ENCODE data around the gene CRTAP.
"Not testable (repeated sequence)": the region's sequence is repeated elsewhere in the genome, so short reads cannot be mapped to it uniquely, and the experiment has no call there.

Gene CRTAP

GRCh38 chr3:33145221-33145900 is 31.5 kb downstream of the CRTAP start:
- DNase-seq: no peak

DNA sequence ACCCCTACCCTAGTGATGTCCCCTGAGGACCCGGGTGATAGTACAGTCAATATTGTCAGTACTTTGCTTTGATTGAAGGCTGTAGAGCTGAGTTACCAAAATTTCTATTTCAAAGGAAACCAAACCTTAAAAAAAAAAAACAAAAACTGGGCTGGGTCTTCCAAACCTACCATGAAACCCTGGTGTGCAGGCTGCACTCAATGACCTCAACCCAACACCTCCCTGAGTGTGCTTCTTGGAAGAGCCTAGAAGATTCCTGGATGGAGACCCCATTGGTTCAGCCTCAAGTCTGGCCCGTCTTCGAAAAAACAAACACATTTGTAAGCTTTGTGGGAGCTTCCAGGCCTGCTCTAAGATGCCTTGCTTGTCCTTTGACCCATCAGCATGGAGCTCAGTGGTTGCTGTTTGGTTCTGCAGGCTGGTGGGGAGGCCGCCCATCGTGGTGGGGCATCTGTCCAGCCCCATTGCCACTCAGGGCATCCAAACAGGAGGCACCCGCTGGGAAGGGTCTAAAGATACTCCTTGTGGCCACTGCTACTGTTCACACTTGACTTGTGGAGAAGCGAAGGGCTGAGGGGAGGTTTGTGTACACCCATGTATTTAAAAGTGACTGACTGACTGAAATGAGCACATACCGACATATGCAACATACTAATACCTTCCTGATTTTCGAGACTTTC is 32.2 kb downstream of the CRTAP start:
- peak; percentile 38 for DNase-seq

DNA sequence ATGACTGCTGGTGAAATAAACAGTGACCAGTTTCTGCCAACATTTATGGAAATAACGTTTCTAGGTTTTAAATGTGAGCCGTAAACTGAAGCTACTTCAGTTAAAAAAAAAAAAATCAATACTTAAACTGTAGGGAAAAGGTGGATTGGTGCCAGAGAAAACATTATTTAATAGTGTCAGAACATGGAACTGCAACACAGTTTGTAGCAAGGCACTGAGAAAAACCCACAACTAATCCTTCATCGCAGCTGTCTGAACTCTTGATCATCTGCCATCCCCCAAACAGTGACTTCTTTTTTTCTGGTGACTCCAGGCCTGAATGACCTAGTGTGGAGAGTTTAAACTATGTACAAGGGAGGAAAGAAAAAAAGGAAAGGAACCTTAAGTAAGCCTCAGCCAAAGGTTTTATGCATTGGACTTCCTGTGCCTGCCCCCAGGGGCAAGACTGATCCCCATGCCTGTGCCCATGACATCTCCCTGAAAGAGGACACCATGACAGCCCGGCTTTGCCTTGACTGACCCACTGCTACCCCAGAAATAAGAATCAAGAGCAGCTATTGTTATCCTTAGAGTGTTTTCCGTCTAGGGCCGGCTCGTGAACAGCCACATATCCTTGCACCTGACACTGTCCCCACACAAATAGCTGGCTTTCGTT is 33.1 kb downstream of the CRTAP start:
- DNase-seq: peak; percentile 77

- peak; percentile 50 for DNase-seq
Measured at GRCh38 chr3:33149342-33149741, 35.5 kb downstream of the CRTAP start.

DNA sequence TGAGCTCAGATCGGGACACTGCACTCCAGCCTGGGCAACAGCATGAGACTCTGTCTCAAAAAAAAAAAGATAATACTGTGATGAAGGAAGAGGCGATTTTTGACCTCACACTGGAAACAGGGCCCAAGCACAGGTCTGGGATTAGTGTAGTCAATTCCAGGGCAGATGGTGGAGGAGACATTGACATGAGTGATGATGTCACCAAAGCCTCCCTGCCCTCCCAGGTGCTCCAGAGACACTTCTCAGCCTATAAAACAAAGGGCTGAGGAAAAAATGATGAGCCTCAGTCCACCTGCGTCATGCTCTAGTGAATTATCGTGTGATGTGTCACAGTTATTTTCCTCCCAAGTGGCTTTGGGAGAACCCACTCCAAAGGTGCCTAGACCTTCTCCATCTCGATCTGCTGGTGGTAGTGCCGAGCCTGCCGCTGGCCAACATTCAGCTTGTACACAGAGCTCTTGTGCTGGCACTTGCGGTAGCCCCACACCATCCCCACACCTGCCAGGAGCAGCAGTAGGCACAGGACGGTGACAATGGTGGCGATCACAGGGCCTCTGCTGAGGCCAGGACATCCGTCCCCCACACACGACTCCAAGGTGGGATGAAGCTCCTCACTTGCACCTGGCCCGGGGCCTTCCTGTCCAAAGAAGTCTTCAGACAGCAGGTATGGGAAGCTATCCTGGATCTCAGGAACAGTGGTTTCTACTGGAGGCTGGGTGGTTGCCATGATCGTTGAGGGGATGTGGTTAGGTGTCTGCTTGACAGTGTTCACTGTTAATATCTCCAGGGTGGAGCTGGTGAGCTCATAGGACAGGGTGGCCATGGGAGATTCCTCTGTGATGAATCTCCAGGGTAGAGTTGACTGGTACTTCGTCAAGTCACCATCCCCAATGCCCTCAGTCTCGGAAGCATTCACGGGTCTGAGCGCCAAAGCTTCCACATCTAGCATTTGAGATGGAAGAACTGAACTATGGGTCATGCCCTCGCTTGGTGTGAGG is 38.8 kb downstream of the CRTAP start:
- no peak for DNase-seq

DNA sequence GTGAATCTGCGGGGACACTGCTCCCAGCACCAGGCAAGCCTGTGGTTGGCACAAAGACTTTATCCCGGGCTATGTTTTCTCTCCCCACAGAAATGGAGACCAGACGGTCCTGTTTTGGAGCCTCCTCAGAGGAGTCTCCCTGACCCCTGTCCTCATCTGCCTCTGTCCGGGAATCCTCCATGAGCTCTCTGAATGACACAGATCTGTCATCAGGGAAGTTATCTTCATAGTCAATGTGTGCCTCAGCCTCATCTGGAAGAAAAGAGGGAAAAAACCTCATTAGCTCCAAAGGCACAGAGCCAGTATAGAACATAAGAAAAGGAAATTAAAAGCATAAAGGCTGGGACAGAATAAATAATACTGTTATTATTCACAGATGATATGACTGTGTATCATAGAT is 40.0 kb downstream of the CRTAP start:
- no peak for DNase-seq

DNA sequence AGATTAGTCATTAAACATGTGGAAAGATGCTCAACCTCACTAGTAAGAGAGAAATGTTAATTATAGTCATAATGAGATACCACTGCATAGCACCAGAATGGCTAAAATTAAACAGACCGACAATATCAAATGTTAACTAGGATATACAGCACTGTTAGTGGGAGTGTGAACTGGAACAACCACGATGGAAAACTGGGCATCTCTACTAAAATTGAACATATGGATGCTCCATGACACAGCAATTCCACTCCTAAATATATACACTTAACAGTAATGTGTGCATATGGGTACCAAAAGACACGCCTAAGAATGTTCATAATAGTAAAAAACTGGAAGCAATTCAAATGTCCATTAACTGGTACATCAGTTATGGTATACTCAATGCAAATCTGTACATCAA is 41.5 kb downstream of the CRTAP start:
- no peak for DNase-seq

DNA sequence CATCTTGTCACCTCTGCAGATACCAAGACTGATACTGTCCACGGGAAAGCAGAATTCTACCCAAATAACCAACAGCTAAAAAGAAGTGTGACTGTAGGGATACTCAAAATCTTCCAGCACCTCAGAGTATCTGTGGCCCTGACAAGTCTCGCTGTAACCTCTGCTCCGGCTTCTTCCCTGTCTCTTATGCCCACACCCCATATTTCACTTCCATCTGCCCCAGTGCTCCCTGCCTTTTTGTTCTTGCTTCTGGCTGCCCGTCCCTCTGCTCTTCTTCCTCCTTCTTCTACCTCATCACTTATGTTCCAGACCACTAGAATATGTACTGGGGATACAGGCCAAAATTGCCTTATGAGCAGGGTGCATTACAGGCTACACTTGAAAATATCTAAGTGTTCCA is 45.4 kb downstream of the CRTAP start:
- no peak for DNase-seq

DNA sequence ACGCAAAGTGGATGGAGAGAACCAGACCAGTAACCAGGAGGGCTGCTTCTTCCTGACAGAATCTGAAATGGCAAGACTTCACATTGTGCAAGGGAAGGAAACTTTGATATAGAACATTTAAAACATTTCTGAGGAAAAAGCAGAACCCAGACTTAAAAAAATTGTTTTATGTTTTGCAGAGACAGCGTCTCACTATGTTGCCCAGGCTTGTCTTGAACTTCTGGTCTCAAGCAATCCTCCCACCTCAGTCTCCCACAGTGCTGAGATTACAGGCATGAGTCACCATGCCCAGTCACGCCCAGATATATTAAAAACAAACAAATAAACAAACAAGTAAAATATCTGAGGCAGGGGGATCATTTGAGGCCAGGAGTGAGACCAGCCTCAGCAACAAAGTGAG is 46.2 kb downstream of the CRTAP start:
- no peak for DNase-seq

DNA sequence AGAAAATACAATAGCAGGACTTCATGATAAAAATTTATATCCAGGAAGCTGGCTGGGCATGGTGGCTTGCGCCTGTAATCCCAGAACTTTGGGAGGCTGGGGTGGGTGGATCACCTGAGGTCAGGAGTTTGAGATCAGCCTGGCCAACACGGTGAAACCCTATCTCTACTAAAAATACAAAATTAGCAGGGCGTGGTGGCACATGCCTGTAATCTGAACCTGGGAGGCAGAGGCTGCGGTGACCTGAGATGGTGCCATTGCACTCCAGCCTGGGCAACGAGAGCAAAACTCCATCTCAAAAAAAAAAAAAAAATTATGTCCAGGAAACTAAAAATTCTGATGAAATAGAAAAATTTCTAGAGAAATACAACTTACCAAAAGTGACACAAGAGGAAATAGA is 48.8 kb downstream of the CRTAP start:
- DNase-seq: not testable (repeated sequence)

- no peak for DNase-seq
Measured at GRCh38 chr3:33165372-33165771, 51.6 kb downstream of the CRTAP start.

DNA sequence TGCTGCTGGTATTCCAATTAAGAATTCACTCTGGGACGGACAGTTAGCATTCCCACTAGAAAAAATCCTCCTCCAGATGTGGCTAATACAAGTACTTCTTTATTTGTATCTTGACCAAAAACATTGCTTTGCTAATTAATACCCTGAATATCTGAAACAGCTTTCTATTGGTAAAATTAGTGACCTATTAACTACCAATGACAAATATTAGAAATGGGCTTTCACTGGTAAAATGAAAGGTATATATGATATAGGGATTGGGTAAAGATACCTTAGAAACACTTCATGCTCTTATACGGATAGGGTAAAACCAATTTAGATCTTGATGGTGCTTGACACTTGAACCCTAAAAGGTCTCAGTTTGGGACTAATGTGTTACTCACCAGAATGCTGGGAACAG is 52.3 kb downstream of the CRTAP start:
- no peak for DNase-seq

DNA sequence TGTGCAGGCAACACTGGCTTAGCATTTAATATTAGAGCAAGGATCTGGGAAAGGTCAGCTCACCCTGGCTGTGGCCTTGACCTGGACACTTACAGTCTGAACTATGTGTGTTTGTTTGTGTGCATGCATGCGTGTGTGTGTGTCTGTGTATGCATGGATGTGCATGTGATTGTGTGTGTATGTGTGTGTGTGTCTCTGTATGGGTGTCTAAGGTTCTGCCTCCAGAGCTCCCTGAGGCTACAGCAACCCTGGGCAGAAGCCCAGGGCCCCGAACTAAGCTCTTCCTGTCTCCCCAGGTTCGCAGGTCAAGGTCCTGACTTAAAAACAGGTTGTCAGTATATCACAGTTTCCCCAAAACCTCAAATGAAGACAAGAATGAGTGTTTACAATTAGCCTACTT is 53.5 kb downstream of the CRTAP start:
- DNase-seq: no peak

GRCh38 chr3:33167716-33168336 is 54.0 kb downstream of the CRTAP start:
- no peak for DNase-seq

DNA sequence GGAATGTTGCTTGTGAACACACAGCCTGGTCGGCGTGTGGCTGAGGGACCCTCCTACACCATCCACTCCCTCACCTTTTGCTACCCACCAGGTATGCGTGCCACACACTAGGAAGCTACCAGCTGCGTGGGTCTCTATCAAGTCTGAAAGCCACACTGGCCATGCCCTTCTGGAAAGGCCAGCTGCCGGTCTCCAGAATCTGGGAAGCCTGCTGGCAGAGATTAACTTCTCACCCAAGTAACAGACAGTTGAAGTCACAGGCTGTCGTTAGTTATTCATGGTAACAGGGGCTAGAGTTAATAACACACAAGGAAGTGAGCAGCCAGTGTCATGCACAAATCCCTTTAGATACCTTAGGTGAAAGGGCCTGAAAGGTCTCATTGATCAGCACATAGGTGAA is 56.7 kb downstream of the CRTAP start:
- no peak for DNase-seq

DNA sequence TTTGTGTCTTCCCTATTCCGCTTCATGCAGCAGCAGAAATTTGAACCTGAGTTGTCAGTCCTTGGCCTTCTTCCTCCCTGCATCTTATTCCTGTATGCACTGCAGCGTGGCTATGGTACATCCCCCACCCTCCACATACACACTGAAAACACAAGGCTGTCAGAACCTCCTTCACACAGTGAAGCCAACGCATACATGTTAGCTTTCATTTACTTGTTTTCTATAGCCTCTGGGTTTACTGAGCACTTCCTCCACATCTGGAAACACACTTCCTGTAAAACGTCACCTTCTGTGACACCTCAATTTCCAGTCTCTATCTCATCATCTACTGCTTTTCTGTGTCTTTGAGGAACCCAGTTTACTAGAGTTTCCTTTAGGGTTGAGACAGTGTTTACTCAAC is 57.8 kb downstream of the CRTAP start:
- no peak for DNase-seq

- DNase-seq: no peak
Measured at GRCh38 chr3:33173103-33173502, 59.3 kb downstream of the CRTAP start.

GRCh38 chr3:33173672-33174071 is 59.9 kb downstream of the CRTAP start:
- DNase-seq: no peak

- DNase-seq: no peak
Measured at GRCh38 chr3:33174095-33174494, 60.3 kb downstream of the CRTAP start.

- no peak for DNase-seq
Measured at GRCh38 chr3:33174711-33175414, 61.0 kb downstream of the CRTAP start.

- DNase-seq: no peak
Measured at GRCh38 chr3:33179132-33179531, 65.3 kb downstream of the CRTAP start.

GRCh38 chr3:33181229-33181628 is 67.4 kb downstream of the CRTAP start:
- DNase-seq: no peak
